AG04449 (cell line): ENCODE results near the gene PEMT.

Experiments used
- CTCF ChIA-PET: fragments of 350-600 bp; formaldehyde crosslinking; extraction: SDS; loops from one replicate; lab custom pipeline; 2021; ENCODE audit warnings: antibody characterized with exemption; lab: Yijun Ruan, JAX
- POLR2A ChIA-PET: fragments of 400-600, 350-600 bp; formaldehyde crosslinking; extraction: SDS; loops from one replicate; lab custom pipeline; 2020; ENCODE audit warnings: antibody characterized with exemption, inconsistent platforms; lab: Yijun Ruan, JAX
- DNase-seq: peaks from one replicate; pipeline ENCODE4 v3.0.0-alpha.2; 2010; ENCODE audit warnings: low read depth, low spot score
- H3K4me3 ChIP-seq: 2 replicates; pipeline ENCODE4 v1.5.1; 2011; ENCODE audit warnings: low read depth, mild to moderate bottlenecking, control low read depth, low read length
- TF ChIP-seq, protein P1 (sequence below): IDR thresholded peaks from one replicate; pipeline ENCODE4 v1.5.1; 2011; ENCODE audit warnings: mild to moderate bottlenecking, moderate library complexity, low read length, control low read depth, inconsistent platforms; ENCODE audit not compliant: insufficient read depth; ENCODE audit errors: missing control alignments

The PEMT gene

GRCh38 chr17:17555151-17555550, 36.4 kb downstream of the PEMT start:
- POLR2A ChIA-PET: no interaction called here
- TF ChIP-seq, protein P1, sequence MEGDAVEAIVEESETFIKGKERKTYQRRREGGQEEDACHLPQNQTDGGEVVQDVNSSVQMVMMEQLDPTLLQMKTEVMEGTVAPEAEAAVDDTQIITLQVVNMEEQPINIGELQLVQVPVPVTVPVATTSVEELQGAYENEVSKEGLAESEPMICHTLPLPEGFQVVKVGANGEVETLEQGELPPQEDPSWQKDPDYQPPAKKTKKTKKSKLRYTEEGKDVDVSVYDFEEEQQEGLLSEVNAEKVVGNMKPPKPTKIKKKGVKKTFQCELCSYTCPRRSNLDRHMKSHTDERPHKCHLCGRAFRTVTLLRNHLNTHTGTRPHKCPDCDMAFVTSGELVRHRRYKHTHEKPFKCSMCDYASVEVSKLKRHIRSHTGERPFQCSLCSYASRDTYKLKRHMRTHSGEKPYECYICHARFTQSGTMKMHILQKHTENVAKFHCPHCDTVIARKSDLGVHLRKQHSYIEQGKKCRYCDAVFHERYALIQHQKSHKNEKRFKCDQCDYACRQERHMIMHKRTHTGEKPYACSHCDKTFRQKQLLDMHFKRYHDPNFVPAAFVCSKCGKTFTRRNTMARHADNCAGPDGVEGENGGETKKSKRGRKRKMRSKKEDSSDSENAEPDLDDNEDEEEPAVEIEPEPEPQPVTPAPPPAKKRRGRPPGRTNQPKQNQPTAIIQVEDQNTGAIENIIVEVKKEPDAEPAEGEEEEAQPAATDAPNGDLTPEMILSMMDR: no peak
- DNase-seq: no peak
- H3K4me3 ChIP-seq: no peak overlapping the region
- CTCF ChIA-PET: interaction anchor here (0.9 to 1.9 kb wide), 3 partner anchors 10 to 199 kb away, joined by 3 to 7 read pairs (median 3); no protein-coding TSS in a partner anchor

GRCh38 chr17:17554266-17554665, 37.2 kb downstream of the PEMT start:
- DNase-seq: no peak
- H3K4me3 ChIP-seq: no peak overlapping the region
- TF ChIP-seq, protein P1: no peak
- CTCF ChIA-PET: interaction anchor here (1.0 to 1.9 kb wide), 2 partner anchors 14 to 198 kb away, joined by 3 to 7 read pairs; no protein-coding TSS in a partner anchor
- POLR2A ChIA-PET: no interaction called here

- no peak for DNase-seq
- TF ChIP-seq, protein P1: no peak
- H3K4me3 ChIP-seq: no peak overlapping the region
- POLR2A ChIA-PET: no interaction called here
- CTCF ChIA-PET: interaction anchor here (1.9 kb wide), 1 partner anchor 15 kb away, joined by 7 read pairs; no protein-coding TSS in a partner anchor
Observed at GRCh38 chr17:17553217-17554195, 38.0 kb downstream of the PEMT start.

- no peak overlapping the region for H3K4me3 ChIP-seq
- ChIA-PET POLR2A (no interaction called here), CTCF (no interaction called here)
- TF ChIP-seq, protein P1: no peak
- no peak for DNase-seq
Observed at GRCh38 chr17:17552351-17553216, 38.9 kb downstream of the PEMT start.

DNA sequence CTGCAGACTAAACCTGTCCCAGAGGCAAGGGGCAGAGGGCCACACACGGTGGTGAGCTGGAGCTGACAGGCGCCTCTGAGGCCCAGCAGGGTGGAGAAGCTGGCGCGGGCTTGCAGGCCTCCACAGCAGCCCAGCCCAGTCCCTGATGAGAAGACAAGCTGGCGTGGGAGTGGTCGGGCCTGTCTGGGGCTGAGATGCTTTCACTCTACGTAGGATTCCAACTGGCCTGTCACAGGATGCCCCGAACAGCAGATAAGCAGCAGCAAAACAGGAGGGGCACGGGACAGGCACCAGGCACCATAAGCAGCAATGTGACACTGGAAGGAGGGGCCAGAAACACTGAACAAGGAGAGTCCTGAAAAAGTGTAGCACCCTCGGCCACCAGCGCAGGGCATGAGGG, 40.1 kb downstream of the PEMT start:
- POLR2A ChIA-PET: no interaction called here
- DNase-seq: no peak
- CTCF ChIA-PET: interaction anchor here (1.2 kb wide), 1 partner anchor 17 kb away, joined by 3 read pairs; no protein-coding TSS in a partner anchor
- TF ChIP-seq, protein P1: no peak
- H3K4me3 ChIP-seq: no peak overlapping the region
